ENCODE measurements around the gene LONP2. TPM values are rescaled to one million over a fixed set of nuclear protein-coding genes. Genes with fewer than 3 reads are reported as not detected.

LONP2 gene
- total and polyA plus RNA-seq, 9 of the 15 experiments (the other 6 are each of a cell fraction or from before 2014, with no cell fraction given), result 8.1 to 41.2 (median 25.6) TPM

- TF ChIP-seq, protein P1, sequence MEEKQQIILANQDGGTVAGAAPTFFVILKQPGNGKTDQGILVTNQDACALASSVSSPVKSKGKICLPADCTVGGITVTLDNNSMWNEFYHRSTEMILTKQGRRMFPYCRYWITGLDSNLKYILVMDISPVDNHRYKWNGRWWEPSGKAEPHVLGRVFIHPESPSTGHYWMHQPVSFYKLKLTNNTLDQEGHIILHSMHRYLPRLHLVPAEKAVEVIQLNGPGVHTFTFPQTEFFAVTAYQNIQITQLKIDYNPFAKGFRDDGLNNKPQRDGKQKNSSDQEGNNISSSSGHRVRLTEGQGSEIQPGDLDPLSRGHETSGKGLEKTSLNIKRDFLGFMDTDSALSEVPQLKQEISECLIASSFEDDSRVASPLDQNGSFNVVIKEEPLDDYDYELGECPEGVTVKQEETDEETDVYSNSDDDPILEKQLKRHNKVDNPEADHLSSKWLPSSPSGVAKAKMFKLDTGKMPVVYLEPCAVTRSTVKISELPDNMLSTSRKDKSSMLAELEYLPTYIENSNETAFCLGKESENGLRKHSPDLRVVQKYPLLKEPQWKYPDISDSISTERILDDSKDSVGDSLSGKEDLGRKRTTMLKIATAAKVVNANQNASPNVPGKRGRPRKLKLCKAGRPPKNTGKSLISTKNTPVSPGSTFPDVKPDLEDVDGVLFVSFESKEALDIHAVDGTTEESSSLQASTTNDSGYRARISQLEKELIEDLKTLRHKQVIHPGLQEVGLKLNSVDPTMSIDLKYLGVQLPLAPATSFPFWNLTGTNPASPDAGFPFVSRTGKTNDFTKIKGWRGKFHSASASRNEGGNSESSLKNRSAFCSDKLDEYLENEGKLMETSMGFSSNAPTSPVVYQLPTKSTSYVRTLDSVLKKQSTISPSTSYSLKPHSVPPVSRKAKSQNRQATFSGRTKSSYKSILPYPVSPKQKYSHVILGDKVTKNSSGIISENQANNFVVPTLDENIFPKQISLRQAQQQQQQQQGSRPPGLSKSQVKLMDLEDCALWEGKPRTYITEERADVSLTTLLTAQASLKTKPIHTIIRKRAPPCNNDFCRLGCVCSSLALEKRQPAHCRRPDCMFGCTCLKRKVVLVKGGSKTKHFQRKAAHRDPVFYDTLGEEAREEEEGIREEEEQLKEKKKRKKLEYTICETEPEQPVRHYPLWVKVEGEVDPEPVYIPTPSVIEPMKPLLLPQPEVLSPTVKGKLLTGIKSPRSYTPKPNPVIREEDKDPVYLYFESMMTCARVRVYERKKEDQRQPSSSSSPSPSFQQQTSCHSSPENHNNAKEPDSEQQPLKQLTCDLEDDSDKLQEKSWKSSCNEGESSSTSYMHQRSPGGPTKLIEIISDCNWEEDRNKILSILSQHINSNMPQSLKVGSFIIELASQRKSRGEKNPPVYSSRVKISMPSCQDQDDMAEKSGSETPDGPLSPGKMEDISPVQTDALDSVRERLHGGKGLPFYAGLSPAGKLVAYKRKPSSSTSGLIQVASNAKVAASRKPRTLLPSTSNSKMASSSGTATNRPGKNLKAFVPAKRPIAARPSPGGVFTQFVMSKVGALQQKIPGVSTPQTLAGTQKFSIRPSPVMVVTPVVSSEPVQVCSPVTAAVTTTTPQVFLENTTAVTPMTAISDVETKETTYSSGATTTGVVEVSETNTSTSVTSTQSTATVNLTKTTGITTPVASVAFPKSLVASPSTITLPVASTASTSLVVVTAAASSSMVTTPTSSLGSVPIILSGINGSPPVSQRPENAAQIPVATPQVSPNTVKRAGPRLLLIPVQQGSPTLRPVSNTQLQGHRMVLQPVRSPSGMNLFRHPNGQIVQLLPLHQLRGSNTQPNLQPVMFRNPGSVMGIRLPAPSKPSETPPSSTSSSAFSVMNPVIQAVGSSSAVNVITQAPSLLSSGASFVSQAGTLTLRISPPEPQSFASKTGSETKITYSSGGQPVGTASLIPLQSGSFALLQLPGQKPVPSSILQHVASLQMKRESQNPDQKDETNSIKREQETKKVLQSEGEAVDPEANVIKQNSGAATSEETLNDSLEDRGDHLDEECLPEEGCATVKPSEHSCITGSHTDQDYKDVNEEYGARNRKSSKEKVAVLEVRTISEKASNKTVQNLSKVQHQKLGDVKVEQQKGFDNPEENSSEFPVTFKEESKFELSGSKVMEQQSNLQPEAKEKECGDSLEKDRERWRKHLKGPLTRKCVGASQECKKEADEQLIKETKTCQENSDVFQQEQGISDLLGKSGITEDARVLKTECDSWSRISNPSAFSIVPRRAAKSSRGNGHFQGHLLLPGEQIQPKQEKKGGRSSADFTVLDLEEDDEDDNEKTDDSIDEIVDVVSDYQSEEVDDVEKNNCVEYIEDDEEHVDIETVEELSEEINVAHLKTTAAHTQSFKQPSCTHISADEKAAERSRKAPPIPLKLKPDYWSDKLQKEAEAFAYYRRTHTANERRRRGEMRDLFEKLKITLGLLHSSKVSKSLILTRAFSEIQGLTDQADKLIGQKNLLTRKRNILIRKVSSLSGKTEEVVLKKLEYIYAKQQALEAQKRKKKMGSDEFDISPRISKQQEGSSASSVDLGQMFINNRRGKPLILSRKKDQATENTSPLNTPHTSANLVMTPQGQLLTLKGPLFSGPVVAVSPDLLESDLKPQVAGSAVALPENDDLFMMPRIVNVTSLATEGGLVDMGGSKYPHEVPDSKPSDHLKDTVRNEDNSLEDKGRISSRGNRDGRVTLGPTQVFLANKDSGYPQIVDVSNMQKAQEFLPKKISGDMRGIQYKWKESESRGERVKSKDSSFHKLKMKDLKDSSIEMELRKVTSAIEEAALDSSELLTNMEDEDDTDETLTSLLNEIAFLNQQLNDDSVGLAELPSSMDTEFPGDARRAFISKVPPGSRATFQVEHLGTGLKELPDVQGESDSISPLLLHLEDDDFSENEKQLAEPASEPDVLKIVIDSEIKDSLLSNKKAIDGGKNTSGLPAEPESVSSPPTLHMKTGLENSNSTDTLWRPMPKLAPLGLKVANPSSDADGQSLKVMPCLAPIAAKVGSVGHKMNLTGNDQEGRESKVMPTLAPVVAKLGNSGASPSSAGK (IDR thresholded peaks at IDR 0.05), result no peak
- no peak for TF ChIP-seq KHSRP (IDR thresholded peaks at IDR 0.05)
- TF ChIP-seq TCF3 (CRISPR knock-in tag; IDR thresholded peaks at IDR 0.05), result no peak
- TF ChIP-seq ZNF780A (CRISPR knock-in tag; IDR thresholded peaks at IDR 0.05), result no peak
- no peak for TF ChIP-seq MYBL2 (IDR thresholded peaks at IDR 0.05; ENCODE audit: low read depth)
- no peak for TF ChIP-seq MYBL2 (CRISPR knock-in tag; IDR thresholded peaks at IDR 0.05; ENCODE audit: borderline replicate concordance)
- TF ChIP-seq NR2F6 (CRISPR knock-in tag; IDR thresholded peaks at IDR 0.05), result no peak
- no peak for TF ChIP-seq NFIC (IDR thresholded peaks at IDR 0.05)
These were observed 115.9 kb downstream of the LONP2 start (continued) for GRCh38 chr16:48359983-48360382.
